GM21367 (cell line): ENCODE results near the gene CNOT6.

Source experiments
- ATAC-seq: cut with Tn5 transposase; IDR thresholded peaks from one replicate; pipeline ENCODE4 v1.9.1; 2021; ENCODE audit not compliant: unreplicated experiment

The CNOT6 gene

DNA sequence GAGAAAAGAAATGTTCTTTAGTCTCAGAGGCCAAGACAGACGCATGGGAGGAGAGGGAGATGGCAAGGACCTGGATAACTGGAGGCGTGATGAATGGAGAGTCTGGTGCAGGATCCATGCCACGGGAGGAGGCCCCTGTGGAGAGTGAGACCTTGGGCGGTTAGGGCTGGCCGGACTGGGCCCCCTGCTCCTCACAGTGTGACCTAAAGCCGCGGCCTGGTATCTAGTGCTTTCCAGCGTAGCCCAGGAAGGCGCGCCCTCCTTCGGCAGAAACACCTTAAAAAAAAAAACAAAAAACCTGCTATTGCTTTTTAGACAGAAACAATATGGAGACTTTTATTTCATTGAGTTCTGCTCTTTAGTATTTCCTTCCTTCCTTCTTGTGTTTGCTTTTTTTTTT, 64.1 kb downstream of the CNOT6 start:
- no peak for ATAC-seq

- no peak for ATAC-seq
Measured at GRCh38 chr5:180563994-180564393, 69.8 kb downstream of the CNOT6 start.

DNA sequence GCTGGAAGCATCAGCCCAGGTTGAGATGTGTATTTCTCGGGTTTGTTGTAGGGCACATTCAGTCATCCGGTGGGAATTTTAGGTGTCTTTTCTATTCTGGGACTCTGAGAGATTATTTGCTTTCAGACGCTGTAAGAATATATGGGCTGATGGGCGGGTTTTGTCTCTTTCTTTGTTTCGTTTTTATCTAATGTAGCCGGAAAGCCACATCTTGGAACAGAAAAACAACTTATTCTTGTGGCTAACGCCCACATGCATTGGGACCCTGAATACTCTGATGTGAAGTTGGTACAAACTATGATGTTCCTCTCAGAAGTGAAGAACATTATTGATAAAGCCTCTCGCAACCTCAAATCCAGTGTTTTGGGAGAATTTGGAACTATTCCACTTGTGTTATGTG, 74.7 kb downstream of the CNOT6 start:
- no peak for ATAC-seq

DNA sequence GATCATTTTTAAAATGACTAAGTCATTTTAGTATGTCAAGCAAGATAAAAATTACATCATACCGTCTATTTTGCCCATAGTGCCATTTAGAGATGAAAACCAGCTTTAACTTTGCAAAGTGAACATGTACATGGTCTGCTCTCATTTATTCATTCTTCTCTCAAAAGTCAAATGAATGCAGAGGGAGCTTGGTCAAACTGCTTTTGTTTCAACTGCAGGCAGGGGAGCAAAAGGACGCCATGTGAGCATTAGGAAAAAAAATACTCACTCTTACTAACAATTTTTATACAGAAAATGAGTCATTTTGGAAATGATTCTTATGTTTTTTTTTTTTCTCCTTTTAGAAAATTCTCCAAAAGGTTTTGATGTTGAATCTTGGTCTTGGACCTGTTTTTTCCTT, 81.4 kb downstream of the CNOT6 start:
- ATAC-seq = no peak

DNA sequence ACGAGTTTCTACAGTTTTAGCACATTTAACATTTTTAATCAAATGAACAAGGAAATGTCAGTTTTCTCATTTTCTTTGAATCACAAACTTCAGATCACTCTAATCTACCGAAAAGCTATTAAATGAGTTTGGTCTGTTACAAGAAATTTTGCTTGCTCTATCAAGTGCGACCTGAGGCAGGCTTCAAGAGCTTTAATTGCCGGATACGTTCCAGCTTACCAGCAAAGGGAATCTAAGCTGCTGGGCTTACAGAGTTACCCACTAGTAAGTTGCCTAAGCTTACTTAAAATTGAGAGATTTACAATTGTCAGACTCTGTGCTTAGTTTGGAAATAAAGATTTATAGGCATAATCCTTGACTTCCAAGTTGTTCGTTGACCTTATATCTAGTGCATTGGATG, 86.5 kb downstream of the CNOT6 start:
- ATAC-seq = no peak

GRCh38 chr5:180583738-180584137, 89.6 kb downstream of the CNOT6 start:
- ATAC-seq = no peak

- no peak for ATAC-seq
Measured at GRCh38 chr5:180586204-180586603, 92.0 kb downstream of the CNOT6 start.

GRCh38 chr5:180586870-180587269, 92.7 kb downstream of the CNOT6 start:
- ATAC-seq = no peak

GRCh38 chr5:180589771-180590542, 95.8 kb downstream of the CNOT6 start:
- no peak for ATAC-seq

DNA sequence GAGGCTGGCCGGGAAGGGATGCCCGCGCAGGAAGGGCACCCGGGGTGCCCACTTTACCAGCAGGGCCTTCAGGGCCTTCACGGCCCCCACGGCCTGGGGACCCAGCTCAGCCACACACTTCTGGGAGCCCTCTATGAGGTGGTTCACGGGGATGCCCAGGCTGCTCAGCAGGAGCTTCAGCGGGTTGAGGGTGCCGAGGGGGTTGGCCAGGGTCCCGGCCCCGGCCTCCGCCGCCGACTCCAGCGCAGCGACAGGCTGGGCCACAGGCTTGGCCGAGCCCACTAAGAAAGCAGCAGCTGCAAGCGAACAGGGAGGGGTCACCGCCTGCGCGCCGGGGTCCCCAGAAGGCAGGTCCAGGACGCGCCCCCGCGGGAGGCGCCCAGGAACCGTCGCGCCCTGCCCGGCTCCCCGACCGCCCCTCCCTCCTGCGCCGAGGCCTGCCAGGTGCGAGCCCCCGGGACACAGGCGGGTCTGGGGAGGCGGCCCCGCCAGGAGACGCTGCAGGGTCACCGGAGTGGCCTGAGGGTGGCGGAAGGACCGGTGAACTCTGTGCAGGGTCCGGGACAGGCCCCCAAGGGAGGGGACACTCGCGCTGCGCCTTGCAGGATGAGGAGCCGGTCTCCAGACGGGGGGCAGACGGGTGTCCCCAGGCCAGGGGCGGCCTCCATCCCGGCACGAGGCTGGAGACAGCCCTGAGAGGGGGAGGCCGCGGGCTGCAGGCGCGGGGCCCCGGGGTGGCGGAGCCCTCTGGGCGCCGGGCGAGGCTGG, 96.5 kb downstream of the CNOT6 start:
- ATAC-seq = no peak

GRCh38 chr5:180591311-180591887, 97.2 kb downstream of the CNOT6 start, which contains the start of gene SCGB3A1:
TSS of gene SCGB3A1 (minus strand) at chr5:180591499. CDS start at chr5:180591462, 37 bp downstream.
- no peak for ATAC-seq

DNA sequence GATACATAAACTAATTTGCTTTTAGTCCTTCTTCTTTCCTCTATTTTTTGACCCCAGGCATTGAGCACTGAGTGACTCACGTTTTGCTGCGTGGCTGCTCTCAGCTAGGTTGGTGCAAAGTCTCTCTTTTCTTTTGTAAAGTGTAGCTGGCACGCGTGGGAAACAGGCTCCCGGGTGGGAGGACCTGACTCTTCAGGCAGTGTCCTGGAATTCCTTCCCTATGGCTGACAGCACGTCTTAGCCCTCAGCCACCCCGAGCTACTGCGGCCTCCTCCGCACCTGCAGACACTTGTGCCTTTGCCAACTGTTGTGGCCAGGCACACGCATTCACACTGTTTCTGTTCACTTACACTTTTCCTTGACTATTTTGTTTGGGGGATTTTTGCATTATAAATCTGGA, 98.0 kb downstream of the CNOT6 start:
- no peak for ATAC-seq

- no peak for ATAC-seq
Measured at GRCh38 chr5:180593446-180594206, 99.4 kb downstream of the CNOT6 start.

DNA sequence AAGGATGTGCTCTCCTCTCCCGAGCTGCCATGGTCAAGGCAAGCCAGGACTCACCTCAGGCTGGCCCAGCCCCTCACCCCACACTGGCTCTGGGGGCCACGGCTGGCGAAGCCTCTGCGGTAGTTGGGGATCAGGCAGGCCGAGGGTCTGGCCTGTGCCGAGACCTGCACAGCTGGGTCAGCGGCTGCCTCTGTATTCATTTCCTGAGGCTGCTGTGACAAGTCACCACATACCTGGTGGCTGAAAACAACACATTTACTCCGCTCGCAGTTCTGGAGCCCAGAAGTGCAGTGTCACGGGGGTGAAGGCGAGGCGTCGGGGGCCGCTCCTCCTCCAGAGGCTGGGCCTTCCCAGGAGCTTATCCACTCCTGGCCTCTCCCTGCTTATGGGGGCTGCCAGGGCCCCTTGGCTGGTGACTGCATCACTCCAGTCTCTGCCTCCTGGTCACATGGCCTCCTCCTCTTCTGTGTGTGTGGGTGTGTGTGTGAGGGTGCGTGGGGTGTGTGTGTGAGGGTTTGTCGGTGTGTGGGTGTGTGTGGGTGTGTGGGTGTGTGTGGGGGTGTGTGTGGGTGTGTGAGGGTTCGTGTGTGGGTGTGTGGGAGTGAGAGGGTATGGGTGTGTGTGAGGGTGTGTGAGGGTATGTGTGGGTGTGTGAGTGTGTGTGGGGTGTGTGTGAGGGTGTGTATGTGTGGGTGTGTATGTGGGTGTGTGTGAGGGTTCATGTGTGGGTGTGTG, 100.3 kb downstream of the CNOT6 start:
- no peak for ATAC-seq

GRCh38 chr5:180595046-180595379, 100.8 kb downstream of the CNOT6 start:
- no peak for ATAC-seq

DNA sequence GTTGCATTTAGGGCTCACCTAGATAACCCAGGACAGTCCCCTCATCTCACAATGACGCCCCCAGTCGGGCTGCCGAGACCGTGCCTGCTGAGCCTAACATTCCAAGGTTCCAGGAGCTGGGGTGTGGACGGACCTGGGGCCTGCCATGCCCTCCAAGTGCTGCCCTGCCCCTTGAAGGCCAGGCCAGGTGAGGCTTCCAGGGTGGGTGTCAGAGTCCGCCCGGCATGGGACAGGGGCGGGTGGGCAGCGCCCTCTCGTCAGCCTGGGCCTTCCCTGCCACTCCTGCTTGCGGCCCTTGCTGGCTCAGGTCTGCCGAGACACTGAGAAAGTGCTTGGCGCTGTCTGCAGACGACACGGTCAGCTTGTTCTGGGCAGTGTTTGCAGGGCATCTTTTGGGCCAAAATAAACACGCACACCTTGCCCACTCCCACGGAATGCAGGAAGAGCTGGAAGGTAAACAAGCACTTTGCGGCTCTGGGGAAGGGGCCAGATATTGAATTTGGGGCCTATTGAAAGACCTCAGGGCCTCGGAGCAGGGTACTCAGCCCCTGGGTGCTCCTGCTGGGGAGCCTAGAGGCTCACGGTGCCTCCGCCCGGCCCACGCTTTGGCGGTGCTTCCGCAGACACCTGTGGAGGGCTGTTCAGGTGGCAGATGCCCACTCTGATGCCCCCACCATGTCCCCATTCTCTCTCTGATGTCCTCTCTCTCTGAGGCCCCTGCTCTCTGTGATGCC, 101.4 kb downstream of the CNOT6 start:
- ATAC-seq = no peak

- no peak for ATAC-seq
Measured at GRCh38 chr5:180596115-180596667, 102.0 kb downstream of the CNOT6 start.

- ATAC-seq = no peak
Measured at GRCh38 chr5:180596668-180597231, 102.6 kb downstream of the CNOT6 start.

DNA sequence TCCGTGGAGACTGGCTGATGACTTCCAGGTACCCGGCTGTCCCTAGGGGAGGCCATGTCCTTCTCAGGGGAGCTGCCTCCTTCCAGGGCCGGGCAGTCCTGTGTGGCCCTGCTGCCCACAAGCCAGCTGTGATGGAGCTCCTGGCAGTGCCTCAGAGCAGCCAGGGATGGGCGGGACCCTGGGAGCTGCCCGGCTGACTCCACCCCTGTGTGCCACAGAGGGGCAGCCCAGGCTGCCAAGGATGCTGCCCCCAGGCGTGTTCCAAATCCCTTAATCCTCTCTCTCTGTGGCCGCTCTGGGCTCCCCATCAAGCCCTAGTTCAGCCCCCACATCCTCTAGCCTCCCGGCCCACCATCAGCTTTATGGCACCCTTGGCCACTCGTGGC, 104.1 kb downstream of the CNOT6 start:
- ATAC-seq = no peak
